ENCODE results near the gene SRPK2. TPM values are rescaled to one million over a fixed set of nuclear protein-coding genes. Genes with fewer than 3 reads are reported as not detected.

The SRPK2 gene
- total RNA-seq, 1 experiment from 2014 or later = 58.2 TPM

GRCh38 chr7:105269397-105269796, 119.3 kb downstream of the SRPK2 start:
- DNase-seq (ENCODE audit: low read depth, low spot score) = peak; percentile 36
- in situ Hi-C loops (cut with HindIII; ENCODE audit: low pct_unique_long_range_greater_than_20kb, low sequenced_read_pairs) = no loop called here
- TF ChIP-seq REST (IDR thresholded peaks at IDR 0.05; ENCODE audit: insufficient read depth in 1 of 2, low read depth in 2 of 2, low read length in 1 of 2) (no peak), SIN3A (IDR thresholded peaks at IDR 0.05; ENCODE audit: borderline replicate concordance, insufficient read depth, low read depth, low read length) (no peak), POLR2AphosphoS5 (IDR thresholded peaks at IDR 0.05; ENCODE audit: low read depth, low read length) (no peak), CTCF (IDR thresholded peaks at IDR 0.05) (no peak), TCF7L2 (IDR thresholded peaks at IDR 0.05; ENCODE audit: low read depth, low read length) (no peak)
- POLR2A ChIA-PET = no interaction called here
- ATAC-seq = peak; percentile 67
- H3K36me3 ChIP-seq (ENCODE audit: control insufficient read depth, insufficient read depth, low read length) = no peaks in the 10 kb centered on the region
- no peaks in the 10 kb centered on the region for H3K9me3 ChIP-seq (ENCODE audit: control insufficient read depth, insufficient read depth, low read depth, low read length)
- H3K27me3 ChIP-seq (ENCODE audit: control insufficient read depth, insufficient read depth, low read length) = no peaks in the 10 kb centered on the region
- H3K4me3 ChIP-seq (ENCODE audit: low read depth in 2 of 2, low read length in 2 of 2) = peak overlapping the region; percentile 44 to 58; a peak in 3 of 4 replicates
- no TSS peak for BruUV-seq (replicated peaks)
- CTCF ChIA-PET = no interaction called here
- peaks cover 22% of the 10 kb centered on the region for H3K4me1 ChIP-seq (ENCODE audit: control insufficient read depth, insufficient read depth, low read length)
- peak overlapping the region; percentile 89 for H3K27ac ChIP-seq (ENCODE audit: low read length)
- intact Hi-C loops (cut with micrococcal nuclease; ENCODE audit: unreplicated experiment) = no loop called here

- H3K4me1 ChIP-seq (ENCODE audit: control insufficient read depth, insufficient read depth, low read length) = peaks cover 22% of the 10 kb centered on the region
- no TSS peak for BruUV-seq (replicated peaks)
- no peaks in the 10 kb centered on the region for H3K27me3 ChIP-seq (ENCODE audit: control insufficient read depth, insufficient read depth, low read length)
- in situ Hi-C loops (cut with HindIII; ENCODE audit: low pct_unique_long_range_greater_than_20kb, low sequenced_read_pairs) = no loop called here
- CTCF ChIA-PET = no interaction called here
- TF ChIP-seq CTCF (IDR thresholded peaks at IDR 0.05) (no peak), REST (IDR thresholded peaks at IDR 0.05; ENCODE audit: insufficient read depth in 1 of 2, low read depth in 2 of 2, low read length in 1 of 2) (no peak), SIN3A (IDR thresholded peaks at IDR 0.05; ENCODE audit: borderline replicate concordance, insufficient read depth, low read depth, low read length) (no peak), TCF7L2 (IDR thresholded peaks at IDR 0.05; ENCODE audit: low read depth, low read length) (no peak), POLR2AphosphoS5 (IDR thresholded peaks at IDR 0.05; ENCODE audit: low read depth, low read length) (no peak)
- no peaks in the 10 kb centered on the region for H3K36me3 ChIP-seq (ENCODE audit: control insufficient read depth, insufficient read depth, low read length)
- intact Hi-C loops (cut with micrococcal nuclease; ENCODE audit: unreplicated experiment) = no loop called here
- DNase-seq (ENCODE audit: low read depth, low spot score) = peak; percentile 67
- POLR2A ChIA-PET = interaction anchor here (0.6 kb wide), 1 partner anchor 15 kb away, joined by 9 read pairs; no protein-coding TSS in a partner anchor
- peak overlapping the region; percentile 44 to 58 for H3K4me3 ChIP-seq (ENCODE audit: low read depth in 2 of 2, low read length in 2 of 2)
- peak overlapping the region; percentile 89 for H3K27ac ChIP-seq (ENCODE audit: low read length)
- no peaks in the 10 kb centered on the region for H3K9me3 ChIP-seq (ENCODE audit: control insufficient read depth, insufficient read depth, low read depth, low read length)
- peak; percentile 84 for ATAC-seq
These were observed 120.0 kb downstream of the SRPK2 start for GRCh38 chr7:105268511-105269392.
